ENCODE measurements around the gene TSEN54. TPM values are rescaled to one million over a fixed set of nuclear protein-coding genes. Genes with fewer than 3 reads are reported as not detected.

Gene TSEN54
- total RNA-seq, 1 experiment from 2014 or later = 78.7 TPM

GRCh38 chr17:75511610-75512575 lies 4.4 kb upstream of the TSEN54 start:
- ChIA-PET CTCF (interaction anchor here (0.6 kb wide), 1 partner anchor 14 kb away, joined by 3 read pairs; no protein-coding TSS in a partner anchor), POLR2A (no interaction called here)
- TF ChIP-seq POLR2AphosphoS5 (IDR thresholded peaks at IDR 0.05; ENCODE audit: low read depth, low read length) (no peak), REST (IDR thresholded peaks at IDR 0.05; ENCODE audit: insufficient read depth in 1 of 2, low read depth in 2 of 2, low read length in 1 of 2) (no peak), CTCF (IDR thresholded peaks at IDR 0.05) (no peak), TCF7L2 (IDR thresholded peaks at IDR 0.05; ENCODE audit: low read depth, low read length) (no peak), SIN3A (IDR thresholded peaks at IDR 0.05; ENCODE audit: borderline replicate concordance, insufficient read depth, low read depth, low read length) (no peak)
- in situ Hi-C loops (cut with HindIII; ENCODE audit: low pct_unique_long_range_greater_than_20kb, low sequenced_read_pairs) = no loop called here
- DNase-seq (ENCODE audit: low read depth, low spot score) (no peak), ATAC-seq (no peak)
- BruUV-seq (replicated peaks) = no TSS peak
- Histone ChIP-seq H3K27me3 (ENCODE audit: control insufficient read depth, insufficient read depth, low read length) (no peaks in the 10 kb centered on the region), H3K27ac (ENCODE audit: low read length) (no peak overlapping the region), H3K4me1 (ENCODE audit: control insufficient read depth, insufficient read depth, low read length) (peaks cover 42% of the 10 kb centered on the region), H3K4me3 (ENCODE audit: low read depth in 2 of 2, low read length in 2 of 2) (0 out of 4 replicates have a peak overlapping the region, but pooled peaks of 1 of the 2 experiments have one; percentile 11), H3K36me3 (ENCODE audit: control insufficient read depth, insufficient read depth, low read length) (peaks cover 8% of the 10 kb centered on the region; the same call in 1 of the 2 replicates), H3K9me3 (ENCODE audit: control insufficient read depth, insufficient read depth, low read depth, low read length) (no peaks in the 10 kb centered on the region)
- intact Hi-C loops (cut with micrococcal nuclease; ENCODE audit: unreplicated experiment) = no loop called here

GRCh38 chr17:75512926-75513640 lies 3.2 kb upstream of the TSEN54 start:
- H3K4me3 ChIP-seq (ENCODE audit: low read depth in 2 of 2, low read length in 2 of 2) = peak overlapping the region in 1 of 2 experiments; percentile 72; a peak in 3 of 4 replicates
- intact Hi-C loops (cut with micrococcal nuclease; ENCODE audit: unreplicated experiment) = no loop called here
- no peaks in the 10 kb centered on the region for H3K9me3 ChIP-seq (ENCODE audit: control insufficient read depth, insufficient read depth, low read depth, low read length)
- BruUV-seq (replicated peaks) = TSS peak; percentile 54
- DNase-seq (ENCODE audit: low read depth, low spot score) (no peak), ATAC-seq (no peak)
- ChIA-PET POLR2A (interaction anchor here (0.7 kb wide), 1 partner anchor 32 kb away, joined by 9 read pairs; no protein-coding TSS in a partner anchor), CTCF (interaction anchor here (0.6 kb wide), 1 partner anchor 15 kb away, joined by 3 read pairs; no protein-coding TSS in a partner anchor)
- no peaks in the 10 kb centered on the region for H3K27me3 ChIP-seq (ENCODE audit: control insufficient read depth, insufficient read depth, low read length)
- no peak overlapping the region for H3K27ac ChIP-seq (ENCODE audit: low read length)
- peaks cover 12% of the 10 kb centered on the region; the same call in 1 of the 2 replicates for H3K36me3 ChIP-seq (ENCODE audit: control insufficient read depth, insufficient read depth, low read length)
- peaks cover 50% of the 10 kb centered on the region for H3K4me1 ChIP-seq (ENCODE audit: control insufficient read depth, insufficient read depth, low read length)
- no peak for TF ChIP-seq CTCF (IDR thresholded peaks at IDR 0.05)
- no peak for TF ChIP-seq SIN3A (IDR thresholded peaks at IDR 0.05; ENCODE audit: borderline replicate concordance, insufficient read depth, low read depth, low read length)
- no peak for TF ChIP-seq TCF7L2 (IDR thresholded peaks at IDR 0.05; ENCODE audit: low read depth, low read length)
- TF ChIP-seq REST (IDR thresholded peaks at IDR 0.05; ENCODE audit: insufficient read depth in 1 of 2, low read depth in 2 of 2, low read length in 1 of 2) = no peak
- TF ChIP-seq POLR2AphosphoS5 (IDR thresholded peaks at IDR 0.05; ENCODE audit: low read depth, low read length) = no peak
- in situ Hi-C loops (cut with HindIII; ENCODE audit: low pct_unique_long_range_greater_than_20kb, low sequenced_read_pairs) = no loop called here

All from Panc1 (cell line).